Measurements from ENCODE around the gene SPATA31D4.
"Not testable (repeated sequence)": the region's sequence is repeated elsewhere in the genome, so short reads cannot be mapped to it uniquely, and the experiment has no call there.

The SPATA31D4 gene

DNA sequence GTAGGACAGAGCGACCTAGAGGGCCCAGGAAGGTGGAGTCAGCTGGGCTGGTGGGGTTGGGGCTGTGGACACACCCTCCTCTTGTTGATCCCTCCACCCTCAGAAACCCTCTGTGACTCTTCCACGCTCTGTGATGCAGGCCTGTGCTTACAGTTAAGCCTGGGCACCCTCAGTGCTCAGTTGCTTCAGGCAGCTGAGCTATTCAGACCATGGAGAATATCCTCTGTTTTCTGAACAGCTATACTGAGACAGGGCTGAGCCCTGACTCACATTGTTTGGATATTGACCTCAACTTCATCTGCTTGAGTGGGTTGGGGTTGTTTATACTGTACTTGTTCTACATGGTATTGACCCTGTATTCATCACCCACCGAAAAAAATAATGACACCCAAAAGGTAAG, at the start of gene SPATA31D4:
SPATA31D4 (plus strand) TSS at position 124 of the 400 bp plus-strand sequence; CDS start at position 210, 86 bp downstream.
- DNase-seq (ENCODE audit: low read depth in 2 of 2, low spot score in 1 of 2), result not testable (repeated sequence)

- DNase-seq (ENCODE audit: low read depth in 2 of 2, low spot score in 1 of 2), result no peak
These were observed 49.7 kb upstream of the SPATA31D4 start for GRCh38 chr9:81878530-81878929.

DNA sequence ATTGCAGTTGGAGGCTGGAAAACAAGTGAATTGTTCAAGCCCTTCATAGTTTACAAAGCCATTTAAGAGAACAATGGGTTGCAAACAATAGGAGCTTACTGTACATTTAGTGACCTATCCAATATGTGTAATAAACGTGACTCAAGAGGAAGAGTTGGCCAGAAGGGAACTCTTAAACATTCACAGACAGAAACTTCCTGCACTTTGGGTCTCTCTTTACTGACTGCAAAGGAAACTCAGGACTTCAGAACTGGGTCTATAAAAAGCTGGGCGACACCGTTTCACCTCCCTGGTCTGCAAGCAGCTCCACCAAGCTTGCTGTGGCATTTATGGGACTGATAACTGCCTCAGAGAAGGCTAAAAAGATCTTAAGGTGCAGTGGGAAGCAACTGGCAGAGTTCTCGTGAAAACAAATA, 48.7 kb upstream of the SPATA31D4 start:
- DNase-seq (ENCODE audit: low read depth in 2 of 2, low spot score in 1 of 2), result no peak

DNA sequence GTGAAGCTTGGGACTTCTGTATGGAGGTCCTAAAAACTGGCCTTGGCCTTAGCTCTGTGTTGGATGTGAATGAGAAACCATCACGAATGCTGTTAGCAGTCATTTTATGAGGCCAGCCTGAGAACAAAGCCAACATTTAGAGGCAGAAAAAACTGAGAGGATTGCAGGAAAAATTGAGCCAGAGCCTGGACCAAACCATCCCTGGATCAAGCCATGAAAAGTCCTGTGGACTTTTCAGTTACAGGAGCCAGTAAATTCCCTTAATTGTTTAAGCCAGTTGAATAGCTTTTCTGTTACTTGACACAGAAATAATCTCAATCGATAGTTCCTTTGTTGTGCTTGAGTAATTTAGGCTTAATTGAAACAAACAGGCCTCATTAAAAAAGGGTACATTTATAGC, 42.6 kb upstream of the SPATA31D4 start:
- DNase-seq (ENCODE audit: low read depth in 2 of 2, low spot score in 1 of 2), result no peak

- no peak for DNase-seq (ENCODE audit: low read depth in 2 of 2, low spot score in 1 of 2)
These were observed 41.6 kb upstream of the SPATA31D4 start for GRCh38 chr9:81886665-81887064.

- no peak for DNase-seq (ENCODE audit: low read depth in 2 of 2, low spot score in 1 of 2)
These were observed 38.1 kb upstream of the SPATA31D4 start for GRCh38 chr9:81890104-81890503.

DNA sequence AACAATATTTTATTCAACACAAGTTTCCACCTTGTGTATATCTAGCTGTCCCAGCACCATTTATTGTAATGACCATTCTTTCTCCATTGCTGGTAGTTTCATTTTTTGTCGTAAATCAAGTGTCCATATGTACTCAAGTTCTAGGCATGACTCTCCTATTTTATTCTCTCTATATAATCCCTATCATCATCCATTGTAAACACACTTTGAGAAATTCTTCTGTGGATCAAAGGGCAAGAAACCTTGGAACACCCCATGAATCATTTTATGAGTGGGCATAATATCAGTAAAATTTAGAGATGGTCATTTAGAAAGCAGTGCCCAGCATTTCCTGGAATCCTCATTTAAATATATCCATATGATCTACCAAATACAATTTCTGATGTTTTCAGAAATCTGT, 35.8 kb upstream of the SPATA31D4 start:
- DNase-seq (ENCODE audit: low read depth in 2 of 2, low spot score in 1 of 2), result no peak

GRCh38 chr9:81893929-81894328, 34.3 kb upstream of the SPATA31D4 start:
- no peak for DNase-seq (ENCODE audit: low read depth in 2 of 2, low spot score in 1 of 2)

GRCh38 chr9:81894891-81895290, 33.3 kb upstream of the SPATA31D4 start:
- no peak for DNase-seq (ENCODE audit: low read depth in 2 of 2, low spot score in 1 of 2)

GRCh38 chr9:81896070-81896469, 32.2 kb upstream of the SPATA31D4 start:
- no peak for DNase-seq (ENCODE audit: low read depth in 2 of 2, low spot score in 1 of 2)

DNA sequence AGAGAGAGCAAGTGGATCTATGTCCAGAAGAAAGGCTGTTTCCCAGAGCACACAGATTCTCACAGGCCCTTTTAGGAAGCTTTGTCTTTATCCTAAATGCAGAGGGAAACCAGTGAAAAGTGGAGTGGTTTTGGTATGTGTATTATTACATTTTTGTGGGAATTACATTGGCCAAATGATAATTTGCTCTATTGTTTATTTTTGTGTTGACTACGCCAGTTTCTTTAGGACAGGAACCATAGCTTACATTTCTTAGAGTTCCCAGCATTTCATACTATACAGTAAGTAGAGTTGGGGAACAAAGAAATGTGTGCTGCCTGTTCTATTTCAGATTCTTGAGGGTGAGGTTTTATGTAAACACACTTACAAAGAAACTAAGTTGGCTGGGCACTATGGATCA, 29.4 kb upstream of the SPATA31D4 start:
- no peak for DNase-seq (ENCODE audit: low read depth in 2 of 2, low spot score in 1 of 2)

- no peak for DNase-seq (ENCODE audit: low read depth in 2 of 2, low spot score in 1 of 2)
These were observed 26.0 kb upstream of the SPATA31D4 start for GRCh38 chr9:81902196-81902595.

DNA sequence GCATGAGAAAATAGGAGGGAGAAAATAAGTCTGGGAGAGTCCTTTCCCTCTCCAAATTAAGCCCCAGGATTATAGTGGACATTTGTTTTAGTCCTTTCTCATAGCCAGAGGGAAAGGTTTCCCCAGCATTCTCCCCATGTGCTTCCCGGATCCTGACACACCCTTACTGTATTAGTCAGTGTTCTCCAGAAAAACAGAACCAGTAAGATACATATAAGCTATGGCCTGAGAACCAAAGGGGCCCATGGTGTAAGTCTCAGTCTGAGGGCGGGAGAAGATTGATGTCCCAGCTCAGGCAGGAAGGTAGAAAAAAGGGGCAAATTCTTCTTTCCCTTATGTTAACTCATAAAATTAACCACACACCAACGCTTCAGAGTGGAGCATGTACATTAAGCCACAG, 25.6 kb upstream of the SPATA31D4 start:
- no peak for DNase-seq (ENCODE audit: low read depth in 2 of 2, low spot score in 1 of 2)

GRCh38 chr9:81906671-81907070, 21.6 kb upstream of the SPATA31D4 start:
- DNase-seq (ENCODE audit: low read depth in 2 of 2, low spot score in 1 of 2), result no peak

DNA sequence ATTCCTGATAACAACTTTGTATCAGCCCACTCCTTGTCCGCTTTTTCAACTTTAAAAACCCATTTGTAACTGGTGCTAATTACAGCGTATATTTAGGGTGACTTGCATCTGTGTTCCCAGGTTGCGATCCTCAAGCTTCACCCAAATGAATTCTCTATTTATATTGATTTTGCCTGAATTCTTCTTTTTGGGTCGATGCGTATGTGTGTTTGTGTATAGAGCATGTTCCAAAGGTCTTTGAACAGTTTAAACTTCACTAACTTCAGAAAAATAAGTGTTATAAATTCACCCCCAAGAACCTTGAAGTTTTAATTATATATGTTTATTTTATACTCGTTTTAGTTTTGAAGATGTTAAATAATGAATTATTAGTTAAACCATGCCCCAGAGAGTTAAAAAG, 16.1 kb upstream of the SPATA31D4 start:
- DNase-seq (ENCODE audit: low read depth in 2 of 2, low spot score in 1 of 2), result no peak

- no peak for DNase-seq (ENCODE audit: low read depth in 2 of 2, low spot score in 1 of 2)
These were observed 12.3 kb upstream of the SPATA31D4 start for GRCh38 chr9:81915801-81916505.

- DNase-seq (ENCODE audit: low read depth in 2 of 2, low spot score in 1 of 2), result not testable (repeated sequence)
These were observed 9.7 kb upstream of the SPATA31D4 start for GRCh38 chr9:81918507-81918906.

GRCh38 chr9:81930147-81930546, 1.9 kb downstream of the SPATA31D4 start:
- DNase-seq (ENCODE audit: low read depth in 2 of 2, low spot score in 1 of 2), result not testable (repeated sequence)

DNA sequence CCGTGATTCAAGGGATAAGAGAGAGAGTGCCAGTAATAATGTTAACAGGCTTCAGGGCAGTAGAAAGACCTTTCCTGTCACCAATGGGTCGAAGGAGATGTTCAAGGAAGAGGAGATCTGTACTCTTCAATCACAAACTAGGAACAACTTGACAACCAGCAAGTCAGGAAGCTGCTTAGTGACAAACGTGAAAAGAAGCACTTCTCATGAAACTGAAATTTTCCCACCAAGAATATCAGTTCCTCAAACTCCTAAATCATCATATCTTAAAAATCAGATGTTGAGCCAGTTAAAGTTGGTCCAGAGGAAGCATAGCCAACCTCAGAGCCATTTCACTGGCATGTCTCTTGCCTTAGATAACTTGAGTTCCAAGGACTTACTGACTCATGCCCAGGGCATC, 5.3 kb downstream of the SPATA31D4 start:
- not testable (repeated sequence) for DNase-seq (ENCODE audit: low read depth in 2 of 2, low spot score in 1 of 2)

DNA sequence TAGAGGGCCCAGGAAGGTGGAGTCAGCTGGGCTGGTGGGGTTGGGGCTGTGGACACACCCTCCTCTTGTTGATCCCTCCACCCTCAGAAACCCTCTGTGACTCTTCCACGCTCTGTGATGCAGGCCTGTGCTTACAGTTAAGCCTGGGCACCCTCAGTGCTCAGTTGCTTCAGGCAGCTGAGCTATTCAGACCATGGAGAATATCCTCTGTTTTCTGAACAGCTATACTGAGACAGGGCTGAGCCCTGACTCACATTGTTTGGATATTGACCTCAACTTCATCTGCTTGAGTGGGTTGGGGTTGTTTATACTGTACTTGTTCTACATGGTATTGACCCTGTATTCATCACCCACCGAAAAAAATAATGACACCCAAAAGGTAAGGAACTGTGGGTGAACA, 15.2 kb downstream of the SPATA31D4 start, which contains the start of gene SPATA31D3:
SPATA31D3 (plus strand) TSS at position 108 of the 400 bp plus-strand sequence; CDS start at position 194, 86 bp downstream.
- not testable (repeated sequence) for DNase-seq (ENCODE audit: low read depth in 2 of 2, low spot score in 1 of 2)

GRCh38 chr9:81948650-81949049, 20.4 kb downstream of the SPATA31D4 start:
- DNase-seq (ENCODE audit: low read depth in 2 of 2, low spot score in 1 of 2), result not testable (repeated sequence)

DNA sequence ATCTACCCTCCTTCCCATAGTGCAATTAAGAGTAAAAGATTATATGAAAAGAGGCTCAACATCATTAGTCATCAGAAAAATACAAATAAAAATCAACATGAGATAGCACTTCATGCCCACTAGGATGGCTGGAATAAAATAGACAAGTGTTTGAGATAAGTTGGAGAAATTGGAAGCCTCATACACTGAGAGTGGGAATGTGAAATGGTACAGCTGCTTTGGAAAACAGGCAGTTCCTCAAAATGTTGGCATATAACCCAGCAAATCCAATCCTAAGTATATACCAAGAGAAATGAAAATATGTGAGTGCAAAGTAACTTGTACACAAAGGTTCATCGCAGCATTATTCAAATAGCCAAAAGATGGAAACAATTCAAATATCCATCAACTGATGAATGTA, 24.9 kb downstream of the SPATA31D4 start:
- DNase-seq (ENCODE audit: low read depth in 2 of 2, low spot score in 1 of 2), result no peak

GRCh38 chr9:81955625-81956024, 27.4 kb downstream of the SPATA31D4 start:
- DNase-seq (ENCODE audit: low read depth in 2 of 2, low spot score in 1 of 2), result no peak
